Smooth muscle cell of the brain vasculature (primary cell): Measurements from ENCODE around the gene OR5K1.

ENCODE experiments used
- DNase-seq: peaks from one replicate; pipeline ENCODE4 v3.0.0-alpha.2; 2012; ENCODE audit warnings: low read depth, low spot score

OR5K1 gene

DNA sequence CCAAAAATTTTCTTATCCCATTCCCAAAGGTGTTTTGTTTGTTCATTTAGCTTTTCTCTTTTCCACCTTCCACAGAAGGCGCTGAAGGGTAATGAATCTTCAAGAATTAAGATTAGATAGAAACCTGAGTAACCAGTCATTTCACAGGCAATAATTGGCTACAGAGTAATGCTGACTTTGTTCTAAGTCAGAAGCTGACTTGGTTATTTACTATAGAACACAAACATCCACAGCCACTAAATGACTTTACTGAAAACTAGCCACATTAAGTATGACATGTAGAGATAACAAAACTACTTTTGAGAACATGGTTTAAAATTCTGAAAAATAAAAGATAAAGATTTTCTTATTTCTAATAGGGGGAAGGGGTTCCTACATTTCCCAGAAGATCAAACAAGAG is 51.9 kb downstream of the OR5K1 start:
- DNase-seq = no peak

DNA sequence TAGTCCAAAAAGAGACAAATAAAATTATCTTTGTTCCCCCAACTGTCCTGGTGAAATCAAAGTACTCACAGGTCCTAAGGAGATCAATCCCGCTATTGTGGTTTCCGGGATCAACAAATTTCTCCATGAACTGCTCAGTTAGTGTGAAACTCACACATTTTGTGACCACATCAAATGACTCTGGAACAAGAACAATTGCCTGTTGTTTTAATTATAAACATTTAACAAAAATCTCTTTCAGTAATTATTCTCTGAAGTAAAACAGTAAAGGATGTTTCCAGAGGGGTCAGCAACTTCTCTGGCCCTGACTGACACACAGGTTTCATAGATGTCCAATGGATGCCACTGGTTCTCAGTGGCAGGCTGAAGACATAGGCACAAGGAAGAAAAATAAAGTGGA is 55.8 kb downstream of the OR5K1 start:
- DNase-seq = no peak

DNA sequence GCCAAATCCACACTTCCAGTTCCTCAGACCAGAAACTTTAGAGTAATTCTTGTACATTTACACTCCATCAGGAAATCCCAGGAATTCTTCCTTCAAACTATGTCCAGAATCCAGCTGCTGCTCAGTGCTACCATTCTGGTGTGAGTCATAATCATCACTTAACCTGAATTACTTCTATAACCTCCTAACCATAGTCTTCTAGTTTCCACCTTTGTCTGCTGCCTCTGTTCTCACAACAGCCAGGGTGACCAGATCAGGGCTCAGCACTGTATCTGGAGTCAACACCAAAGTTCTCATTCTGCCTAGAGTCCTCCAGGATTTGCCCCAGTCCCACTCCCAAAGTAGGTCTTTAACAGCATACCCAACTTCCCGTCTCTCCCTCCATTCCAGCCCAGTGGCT is 56.4 kb downstream of the OR5K1 start:
- no peak for DNase-seq

DNA sequence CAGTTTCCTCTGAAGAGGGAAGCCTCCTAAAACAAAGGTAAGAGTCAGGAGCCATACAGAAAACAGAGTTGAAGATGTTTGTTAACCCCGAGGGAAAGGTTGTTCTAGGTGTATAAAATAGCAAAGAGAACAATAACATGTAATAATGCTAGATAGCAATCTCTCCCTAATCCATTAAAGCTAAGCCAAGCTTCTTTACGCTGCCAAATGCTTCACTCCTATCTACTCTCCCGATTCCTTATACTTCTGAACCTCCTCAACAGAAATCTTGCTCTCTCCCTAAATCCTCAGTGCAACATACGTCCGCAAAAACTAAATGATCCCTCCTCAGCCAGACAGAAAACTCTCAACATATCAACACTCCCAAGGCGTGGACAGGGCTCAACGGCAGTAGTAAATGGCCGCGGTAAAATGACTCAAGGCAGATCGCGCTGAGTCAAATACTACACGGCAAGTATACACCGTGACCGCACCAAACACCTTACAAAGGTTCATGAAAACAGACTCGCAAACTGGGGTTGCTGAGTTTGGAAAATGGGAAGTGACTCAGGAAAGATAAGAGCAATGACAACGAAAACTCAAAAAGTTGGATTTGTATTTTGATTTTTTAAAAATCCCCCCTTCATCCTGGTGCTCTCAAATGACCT is 59.0 kb downstream of the OR5K1 start:
- peak; percentile 17 for DNase-seq
